Measurements from ENCODE around the gene ZCCHC7. TPM values are rescaled to one million over a fixed set of nuclear protein-coding genes. Genes with fewer than 3 reads are reported as not detected.

ZCCHC7 gene
- total and polyA plus RNA-seq, 2 donors (not counting 3 experiments of a cell fraction or from before 2014, with no cell fraction given) = 7.4 to 14.8 TPM

DNA sequence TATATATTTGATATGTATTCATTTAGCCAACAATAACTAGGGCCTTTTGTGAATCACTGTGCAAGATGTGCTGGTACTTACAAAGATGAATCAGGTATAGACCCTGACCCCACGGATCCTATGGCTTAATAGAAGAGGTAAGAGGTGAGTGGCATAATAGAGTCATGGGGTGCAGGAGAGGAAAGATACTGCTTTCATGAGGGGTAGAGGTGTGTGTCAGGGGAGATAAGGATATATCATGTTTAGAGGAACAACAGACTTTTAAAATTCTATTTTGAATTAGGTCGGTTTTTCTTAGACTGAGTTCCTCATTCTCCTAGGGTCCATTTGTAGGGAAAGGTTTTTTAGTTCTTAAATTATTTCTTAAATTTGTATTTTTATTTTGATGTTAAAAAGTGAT lies 27.8 kb downstream of the ZCCHC7 start:
- DNase-seq (ENCODE audit: low read depth, low spot score) (no peak), FAIRE-seq (no peak)
- H3K4me1 ChIP-seq (ENCODE audit: control insufficient read depth, extremely low read depth, insufficient read depth, low read length) = peaks cover 18% of the 10 kb centered on the region
- CTCF ChIA-PET = no interaction called here
- no peak overlapping the region for H3K4me2 ChIP-seq (ENCODE audit: insufficient read depth, low read length)
- no peak overlapping the region for H3K9ac ChIP-seq (replicated peaks; ENCODE audit: extremely low read depth, insufficient read depth, low read length)
- POLR2A ChIA-PET = no interaction called here
- dilution Hi-C loops (cut with MboI; ENCODE audit: extremely low pct_ligation_motif_present, low sequenced_read_pairs) (no loop called here), intact Hi-C loops (cut with micrococcal nuclease) (no loop called here)
- no TSS peak for BruUV-seq (replicated peaks)
- TF ChIP-seq JUN (IDR thresholded peaks at IDR 0.05; ENCODE audit: borderline replicate concordance, insufficient read depth, insufficient read length, low read depth) (no peak), FOS (IDR thresholded peaks at IDR 0.05; ENCODE audit: borderline replicate concordance, insufficient read depth, low read length) (no peak), GATA2 (IDR thresholded peaks at IDR 0.05; ENCODE audit: insufficient read depth, insufficient read length, low read depth, low read length) (no peak), MYC (IDR thresholded peaks at IDR 0.05; ENCODE audit: low read depth, low read length) (no peak), EZH2 (IDR thresholded peaks at IDR 0.05; ENCODE audit: borderline replicate concordance, low read depth, low read length, severe bottlenecking) (no peak)
- TF ChIP-seq, protein P1, sequence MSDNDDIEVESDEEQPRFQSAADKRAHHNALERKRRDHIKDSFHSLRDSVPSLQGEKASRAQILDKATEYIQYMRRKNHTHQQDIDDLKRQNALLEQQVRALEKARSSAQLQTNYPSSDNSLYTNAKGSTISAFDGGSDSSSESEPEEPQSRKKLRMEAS (IDR thresholded peaks at IDR 0.05; ENCODE audit: insufficient read depth, insufficient read length) = no peak
- TF ChIP-seq, protein P2, sequence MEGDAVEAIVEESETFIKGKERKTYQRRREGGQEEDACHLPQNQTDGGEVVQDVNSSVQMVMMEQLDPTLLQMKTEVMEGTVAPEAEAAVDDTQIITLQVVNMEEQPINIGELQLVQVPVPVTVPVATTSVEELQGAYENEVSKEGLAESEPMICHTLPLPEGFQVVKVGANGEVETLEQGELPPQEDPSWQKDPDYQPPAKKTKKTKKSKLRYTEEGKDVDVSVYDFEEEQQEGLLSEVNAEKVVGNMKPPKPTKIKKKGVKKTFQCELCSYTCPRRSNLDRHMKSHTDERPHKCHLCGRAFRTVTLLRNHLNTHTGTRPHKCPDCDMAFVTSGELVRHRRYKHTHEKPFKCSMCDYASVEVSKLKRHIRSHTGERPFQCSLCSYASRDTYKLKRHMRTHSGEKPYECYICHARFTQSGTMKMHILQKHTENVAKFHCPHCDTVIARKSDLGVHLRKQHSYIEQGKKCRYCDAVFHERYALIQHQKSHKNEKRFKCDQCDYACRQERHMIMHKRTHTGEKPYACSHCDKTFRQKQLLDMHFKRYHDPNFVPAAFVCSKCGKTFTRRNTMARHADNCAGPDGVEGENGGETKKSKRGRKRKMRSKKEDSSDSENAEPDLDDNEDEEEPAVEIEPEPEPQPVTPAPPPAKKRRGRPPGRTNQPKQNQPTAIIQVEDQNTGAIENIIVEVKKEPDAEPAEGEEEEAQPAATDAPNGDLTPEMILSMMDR (IDR thresholded peaks at IDR 0.05; ENCODE audit: extremely low read depth in 1 of 2, insufficient read depth in 1 of 2, low read depth in 1 of 2, low read length in 2 of 2) = no peak
- peaks cover 2% of the 10 kb centered on the region for H3K79me2 ChIP-seq (ENCODE audit: control insufficient read depth, insufficient read depth, low read length)
- H3K4me3 ChIP-seq (replicated peaks in 1 of 3; ENCODE audit: insufficient read depth in 1 of 3, low read depth in 1 of 3, low read length in 3 of 3) = no peak overlapping the region
- no peaks in the 10 kb centered on the region for H3K36me3 ChIP-seq (ENCODE audit: control insufficient read depth in 2 of 2, extremely low read depth in 1 of 2, insufficient read depth in 2 of 2, low read length in 2 of 2)
- H2AFZ ChIP-seq (ENCODE audit: low read depth, low read length) = no peak overlapping the region
- no peaks in the 10 kb centered on the region for H4K20me1 ChIP-seq (replicated peaks; ENCODE audit: control insufficient read depth, extremely low read depth, insufficient read depth, low read length)
- no peaks in the 10 kb centered on the region for H3K9me3 ChIP-seq (replicated peaks; ENCODE audit: control insufficient read depth, insufficient read depth, low read length)
- H3K9me1 ChIP-seq (replicated peaks; ENCODE audit: control insufficient read depth, extremely low read depth, insufficient read depth, low read length) = no peaks in the 10 kb centered on the region
- no peak overlapping the region for H3K27ac ChIP-seq (ENCODE audit: insufficient read depth, low read depth, low read length)
- no peaks in the 10 kb centered on the region for H3K27me3 ChIP-seq (ENCODE audit: control insufficient read depth in 2 of 2, insufficient read depth in 2 of 2, low read length in 2 of 2)
